IPS DF 4.7 (cell line): ENCODE measurements around the gene DCAKD.
A peak's percentile ranks its signal among the peaks of the same experiment; 100 is the strongest.
"Not testable (repeated sequence)": the region's sequence is repeated elsewhere in the genome, so short reads cannot be mapped to it uniquely, and the experiment has no call there.

Source experiments
- DNase-seq: peaks from one replicate; pipeline ENCODE4 v3.0.0-alpha.2; 2013; ENCODE audit warnings: low spot score; ENCODE audit errors: extremely low read depth

The DCAKD gene

GRCh38 chr17:45067637-45068036, 16.2 kb upstream of the DCAKD start:
- DNase-seq, result no peak

GRCh38 chr17:45063198-45063597, 11.8 kb upstream of the DCAKD start:
- no peak for DNase-seq

- DNase-seq, result no peak
These were observed 10.3 kb upstream of the DCAKD start for GRCh38 chr17:45061606-45062205.

GRCh38 chr17:45060797-45061605, 9.6 kb upstream of the DCAKD start, which contains the start of gene NMT1:
Gene NMT1 (plus strand): TSS chr17:45061317. CDS start chr17:45061330, 13 bp downstream.
- peak; percentile 95 for DNase-seq

- no peak for DNase-seq
These were observed 9.0 kb upstream of the DCAKD start for GRCh38 chr17:45060382-45060796.

- DNase-seq, result no peak
These were observed 780 bp upstream of the DCAKD start for GRCh38 chr17:45052052-45052772.

GRCh38 chr17:45051720-45052051, 254 bp upstream of the DCAKD start:
- not testable (repeated sequence) for DNase-seq

GRCh38 chr17:45050481-45051059, 862 bp downstream of the DCAKD start:
- DNase-seq, result no peak

GRCh38 chr17:45048795-45049563, 2.5 kb downstream of the DCAKD start:
- DNase-seq, result no peak

GRCh38 chr17:45046537-45047125, 4.8 kb downstream of the DCAKD start:
- no peak for DNase-seq

- no peak for DNase-seq
These were observed 7.5 kb downstream of the DCAKD start for GRCh38 chr17:45043813-45044540.

GRCh38 chr17:45042346-45043120, 8.9 kb downstream of the DCAKD start:
- no peak for DNase-seq

- DNase-seq, result peak; percentile 84
These were observed 11.0 kb downstream of the DCAKD start for GRCh38 chr17:45040459-45040858.

GRCh38 chr17:45038728-45039634, 12.5 kb downstream of the DCAKD start:
- no peak for DNase-seq

- DNase-seq, result no peak
These were observed 14.7 kb downstream of the DCAKD start for GRCh38 chr17:45036691-45037090.

- DNase-seq, result no peak
These were observed 15.6 kb downstream of the DCAKD start for GRCh38 chr17:45035848-45036247.

GRCh38 chr17:45034599-45034998, 16.8 kb downstream of the DCAKD start:
- no peak for DNase-seq

GRCh38 chr17:45032174-45032541, 19.3 kb downstream of the DCAKD start:
- no peak for DNase-seq
